Activated CD4-positive, alpha-beta memory T cell treated with anti-CD3 and anti-CD28 coated beads for 36 hours (primary cell): Measurements from ENCODE around the gene LUC7L3. TPM values are rescaled to one million over a fixed set of nuclear protein-coding genes. Genes with fewer than 3 reads are reported as not detected.
"Not testable (repeated sequence)": the region's sequence is repeated elsewhere in the genome, so short reads cannot be mapped to it uniquely, and the experiment has no call there.

Experiments used
- CTCF ChIA-PET: fragments of 350-600 bp; sonication (Branson Sonifier 250); formaldehyde crosslinking; loops from one replicate; lab custom pipeline; 2021; ENCODE audit warnings: antibody characterized with exemption, inconsistent platforms; lab: Charles Lee
- POLR2A ChIA-PET: fragments of 350-600 bp; sonication (Branson Sonifier 250); formaldehyde crosslinking; loops from one replicate; lab custom pipeline; 2021; ENCODE audit warnings: antibody characterized with exemption; lab: Charles Lee
- DNase-seq: peaks from one replicate; pipeline ENCODE4 v3.0.0-alpha.2; 2020
- H3K27ac Mint-ChIP-seq: one replicate; pipeline ENCODE4 v1.8.0; 2021; ENCODE audit warnings: mixed read lengths
- H3K27me3 Mint-ChIP-seq: one replicate; pipeline ENCODE4 v1.8.0; 2021; ENCODE audit warnings: mixed read lengths
- H3K36me3 Mint-ChIP-seq: one replicate; pipeline ENCODE4 v1.8.0; 2021; ENCODE audit warnings: mixed read lengths
- H3K4me1 Mint-ChIP-seq: one replicate; pipeline ENCODE4 v1.8.0; 2021; ENCODE audit warnings: low read depth, mixed read lengths
- H3K4me3 Mint-ChIP-seq: one replicate; pipeline ENCODE4 v1.8.0; 2021; ENCODE audit warnings: mild to moderate bottlenecking, mixed read lengths
- H3K9me3 Mint-ChIP-seq: one replicate; pipeline ENCODE4 v1.8.0; 2021; ENCODE audit warnings: mixed read lengths
- intact Hi-C: fragments of 100-400 bp; cut with micrococcal nuclease; formaldehyde crosslinking; loops from one replicate; pipeline ENCODE4 v1.15.1; 2023
- total RNA-seq, 2 experiments: library from RNA; stranded (reverse); gene quantifications; one replicate each; pipeline ENCODE4 v1.2.3, GENCODE V29; 2021

Gene LUC7L3
- total RNA-seq, 2 experiments from 2014 or later, result 120 to 137 TPM

DNA sequence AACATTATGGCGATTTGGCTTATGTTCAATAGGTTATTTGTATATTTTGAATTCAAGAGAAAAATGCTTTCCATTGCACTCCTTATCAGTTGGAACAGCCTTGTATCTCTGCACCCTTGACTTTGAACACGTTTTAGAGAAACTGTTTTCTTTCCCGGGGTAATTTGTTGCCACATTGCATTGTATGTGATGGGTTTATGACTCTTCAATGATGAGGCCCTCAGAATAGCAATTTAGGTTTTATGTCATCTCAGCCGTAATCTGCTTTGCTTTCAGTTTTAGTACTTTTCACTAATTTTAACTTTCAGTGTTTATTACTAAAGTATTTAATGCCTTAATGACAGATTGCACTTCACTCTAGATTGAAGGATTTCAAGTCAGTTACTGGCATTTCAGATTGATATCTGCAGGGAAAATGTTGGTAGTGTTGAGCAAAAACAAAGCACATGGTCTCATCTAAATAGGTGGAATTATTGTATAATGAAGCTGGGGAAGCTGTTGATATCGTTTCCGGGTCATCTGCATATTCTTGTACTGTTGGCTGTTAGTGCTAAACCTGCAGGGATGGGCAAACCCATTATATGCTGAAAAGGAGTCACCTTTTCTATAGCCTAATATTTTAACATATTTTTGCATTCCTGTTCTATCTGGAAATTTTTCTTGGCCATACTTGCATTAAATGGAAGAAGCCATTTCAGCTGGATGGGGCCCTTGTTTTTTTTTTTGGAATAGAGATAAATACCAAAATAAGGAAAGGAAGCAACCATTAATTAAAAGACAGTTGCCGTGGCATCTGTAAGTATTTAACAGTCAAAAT lies 2.0 kb downstream of the LUC7L3 start:
- ChIA-PET CTCF (no interaction called here), POLR2A (interaction anchor here (0.7 to 1.4 kb wide), 6 partner anchors 9 to 477 kb away, joined by 3 read pairs; partner anchors contain the start of gene TOB1)
- Mint-ChIP-seq H3K27me3 (no peaks in the 10 kb centered on the region), H3K27ac (peak overlapping the region; percentile 98), H3K4me3 (peak overlapping the region; percentile 97), H3K4me1 (peaks cover 39% of the 10 kb centered on the region), H3K36me3 (peaks cover 14% of the 10 kb centered on the region), H3K9me3 (no peaks in the 10 kb centered on the region)
- no peak for DNase-seq
- intact Hi-C loops, result loop anchor here (2.0 kb wide), 1 partner anchor 145 kb away; the partner anchor contains the start of gene TOB1

- H3K4me3 Mint-ChIP-seq, result peak overlapping the region; percentile 20
- intact Hi-C loops, result no loop called here
- POLR2A ChIA-PET, result no interaction called here
These were observed 3.3 kb downstream of the LUC7L3 start for GRCh38 chr17:50722746-50723145.

GRCh38 chr17:50724622-50725021 lies 5.2 kb downstream of the LUC7L3 start:
- H3K27ac Mint-ChIP-seq, intact Hi-C loops, H3K27me3 Mint-ChIP-seq, DNase-seq, H3K4me3 Mint-ChIP-seq, H3K9me3 Mint-ChIP-seq, CTCF ChIA-PET: not testable (repeated sequence)
- Mint-ChIP-seq H3K4me1 (peaks cover 62% of the 10 kb centered on the region), H3K36me3 (peaks cover 14% of the 10 kb centered on the region)
- POLR2A ChIA-PET, result interaction anchor here (0.6 kb wide), 1 partner anchor 143 kb away, joined by 3 read pairs; no protein-coding TSS in a partner anchor

More at GRCh38 chr17:50722746-50723145, 3.3 kb downstream of the LUC7L3 start:
- CTCF ChIA-PET, result no interaction called here
- no peaks in the 10 kb centered on the region for H3K9me3 Mint-ChIP-seq
- H3K27ac Mint-ChIP-seq, result no peak overlapping the region
- H3K27me3 Mint-ChIP-seq, result no peaks in the 10 kb centered on the region
- peaks cover 14% of the 10 kb centered on the region for H3K36me3 Mint-ChIP-seq
- peaks cover 48% of the 10 kb centered on the region for H3K4me1 Mint-ChIP-seq
- DNase-seq, result no peak

- POLR2A ChIA-PET, result interaction anchor here (1.0 kb wide), 1 partner anchor 18 kb away, joined by 3 read pairs; no protein-coding TSS in a partner anchor
- H3K27ac Mint-ChIP-seq, result no peak overlapping the region
- CTCF ChIA-PET, result interaction anchor here (0.7 kb wide), 1 partner anchor 230 kb away, joined by 3 read pairs; no protein-coding TSS in a partner anchor
These were observed 6.6 kb downstream of the LUC7L3 start for GRCh38 chr17:50725769-50726655.

GRCh38 chr17:50728112-50728429 lies 8.7 kb downstream of the LUC7L3 start:
- no peaks in the 10 kb centered on the region for H3K9me3 Mint-ChIP-seq
- POLR2A ChIA-PET, result interaction anchor here (1.0 kb wide), 1 partner anchor 9 kb away, joined by 3 read pairs; the partner anchor contains the start of gene LUC7L3
- H3K27me3 Mint-ChIP-seq, result no peaks in the 10 kb centered on the region
- no peak overlapping the region for H3K4me3 Mint-ChIP-seq
- H3K27ac Mint-ChIP-seq, result peak overlapping the region; percentile 68
- H3K36me3 Mint-ChIP-seq, result peaks cover 1% of the 10 kb centered on the region
- intact Hi-C loops, result no loop called here
- DNase-seq, result no peak
- peaks cover 62% of the 10 kb centered on the region for H3K4me1 Mint-ChIP-seq
- CTCF ChIA-PET, result no interaction called here

More at GRCh38 chr17:50725769-50726655, 6.6 kb downstream of the LUC7L3 start:
- intact Hi-C loops, result no loop called here
- DNase-seq, result no peak
- Mint-ChIP-seq H3K27me3 (no peaks in the 10 kb centered on the region), H3K4me1 (peaks cover 63% of the 10 kb centered on the region), H3K36me3 (peaks cover 12% of the 10 kb centered on the region), H3K9me3 (no peaks in the 10 kb centered on the region), H3K4me3 (no peak overlapping the region)

- Mint-ChIP-seq H3K36me3 (peaks cover 1% of the 10 kb centered on the region), H3K9me3 (no peaks in the 10 kb centered on the region), H3K27ac (peak overlapping the region; percentile 68), H3K27me3 (no peaks in the 10 kb centered on the region), H3K4me3 (no peak overlapping the region), H3K4me1 (peaks cover 58% of the 10 kb centered on the region)
- DNase-seq, result no peak
- CTCF ChIA-PET, result no interaction called here
- intact Hi-C loops, result no loop called here
- POLR2A ChIA-PET, result interaction anchor here (1.3 kb wide), 1 partner anchor 7 kb away, joined by 3 read pairs; no protein-coding TSS in a partner anchor
These were observed 9.7 kb downstream of the LUC7L3 start for GRCh38 chr17:50728881-50729765.

DNA sequence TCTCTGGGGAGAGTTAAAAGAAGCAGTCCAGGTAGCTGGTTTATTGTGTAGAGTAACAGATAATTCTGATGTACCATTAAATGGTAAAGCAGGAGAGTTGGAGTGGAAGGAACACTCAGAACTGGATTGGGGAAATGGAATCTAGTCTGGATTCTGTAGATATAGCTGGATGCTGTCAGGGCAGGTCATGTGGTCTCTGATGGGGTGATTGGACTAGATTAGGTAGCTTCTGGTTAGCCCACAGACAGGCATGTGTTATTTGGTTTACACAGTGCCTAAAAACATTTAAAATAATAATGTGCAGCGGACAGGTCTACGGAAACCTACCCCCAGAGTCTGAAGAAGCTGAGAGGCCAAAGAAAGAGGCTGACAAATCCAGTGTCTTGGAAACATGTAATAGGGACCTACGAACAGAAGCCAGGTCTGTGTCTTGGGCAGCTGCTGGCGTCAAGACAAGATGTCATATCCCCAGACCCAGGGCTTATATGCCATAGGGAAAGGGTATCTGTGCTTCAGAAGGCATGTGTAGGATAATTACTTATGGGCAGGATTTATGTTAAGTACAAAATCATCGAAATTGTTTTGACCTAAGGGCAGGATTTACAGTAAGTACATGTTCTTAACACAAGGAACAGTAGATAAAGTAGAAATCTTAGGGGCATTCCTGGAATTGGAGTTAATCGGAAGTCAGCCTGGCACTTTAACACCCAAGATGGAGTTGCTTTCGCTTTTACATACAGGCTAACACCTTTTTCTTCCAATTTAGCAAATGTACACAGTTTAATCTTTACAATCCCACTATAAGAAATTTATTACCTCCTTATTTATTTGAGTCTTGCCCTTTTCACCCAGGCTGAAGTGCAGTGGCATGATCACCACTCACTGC lies 12.4 kb downstream of the LUC7L3 start:
- CTCF ChIA-PET, result no interaction called here
- POLR2A ChIA-PET, result no interaction called here
- H3K4me1 Mint-ChIP-seq, result peaks cover 64% of the 10 kb centered on the region
- H3K36me3 Mint-ChIP-seq, result peaks cover 1% of the 10 kb centered on the region
- no peak for DNase-seq
- H3K27ac Mint-ChIP-seq, result peak overlapping the region; percentile 9
- H3K27me3 Mint-ChIP-seq, result no peaks in the 10 kb centered on the region
- intact Hi-C loops, result no loop called here
- H3K9me3 Mint-ChIP-seq, result no peaks in the 10 kb centered on the region
- H3K4me3 Mint-ChIP-seq, result no peak overlapping the region

GRCh38 chr17:50735287-50735686 lies 15.9 kb downstream of the LUC7L3 start:
- DNase-seq, result no peak
- H3K4me1 Mint-ChIP-seq, result peaks cover 68% of the 10 kb centered on the region
- peak overlapping the region; percentile 29 for H3K27ac Mint-ChIP-seq
- ChIA-PET CTCF (no interaction called here), POLR2A (no interaction called here)
- H3K36me3 Mint-ChIP-seq, result peaks cover 15% of the 10 kb centered on the region
- H3K4me3 Mint-ChIP-seq, result no peak overlapping the region
- intact Hi-C loops, result no loop called here
- H3K9me3 Mint-ChIP-seq, result no peaks in the 10 kb centered on the region
- H3K27me3 Mint-ChIP-seq, result no peaks in the 10 kb centered on the region

DNA sequence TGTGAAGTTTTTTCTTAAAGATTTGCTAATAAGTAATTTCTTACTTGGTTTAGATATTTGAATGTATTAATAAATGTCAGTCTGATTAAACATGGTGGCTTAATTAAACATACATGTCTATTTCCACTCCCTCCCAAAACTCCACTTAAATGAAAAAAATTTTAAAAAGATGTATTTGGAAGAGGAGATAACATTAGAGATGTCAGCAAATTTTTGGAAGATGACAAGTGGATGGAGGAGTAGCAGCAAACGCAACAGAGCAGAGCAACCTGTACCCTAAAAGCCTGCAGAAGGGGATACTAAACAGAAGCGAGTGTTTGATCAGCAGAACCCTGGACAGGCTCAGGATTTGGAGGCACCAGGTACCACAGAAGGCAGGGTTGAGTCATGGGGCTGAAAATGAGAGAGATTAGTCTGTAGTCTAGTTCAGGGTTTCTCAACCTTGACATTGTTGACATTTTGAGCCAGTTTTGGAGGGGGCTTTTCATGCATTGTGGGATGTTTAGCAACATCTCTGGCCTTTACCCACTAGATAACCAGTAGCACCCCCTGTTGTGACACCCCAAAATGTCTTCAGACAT lies 17.8 kb downstream of the LUC7L3 start:
- ChIA-PET CTCF (no interaction called here), POLR2A (no interaction called here)
- Mint-ChIP-seq H3K27me3 (no peaks in the 10 kb centered on the region), H3K4me1 (peaks cover 55% of the 10 kb centered on the region), H3K4me3 (no peak overlapping the region), H3K36me3 (peaks cover 28% of the 10 kb centered on the region), H3K9me3 (no peaks in the 10 kb centered on the region), H3K27ac (peak overlapping the region; percentile 64)
- peak; percentile 40 for DNase-seq
- intact Hi-C loops, result no loop called here

GRCh38 chr17:50739098-50739497 lies 19.7 kb downstream of the LUC7L3 start:
- POLR2A ChIA-PET, result no interaction called here
- DNase-seq, result no peak
- no peaks in the 10 kb centered on the region for H3K27me3 Mint-ChIP-seq
- intact Hi-C loops, result no loop called here
- CTCF ChIA-PET, result interaction anchor here (0.9 kb wide), 1 partner anchor 217 kb away, joined by 3 read pairs; no protein-coding TSS in a partner anchor
- peaks cover 40% of the 10 kb centered on the region for H3K36me3 Mint-ChIP-seq
- peaks cover 47% of the 10 kb centered on the region for H3K4me1 Mint-ChIP-seq
- peak overlapping the region; percentile 47 for H3K27ac Mint-ChIP-seq
- no peak overlapping the region for H3K4me3 Mint-ChIP-seq
- no peaks in the 10 kb centered on the region for H3K9me3 Mint-ChIP-seq
